Esophagus (tissue), 2 donors: ENCODE results near the gene ACOT7. TPM values are rescaled to one million over a fixed set of nuclear protein-coding genes. Genes with fewer than 3 reads are reported as not detected.
"Not testable (repeated sequence)": the region's sequence is repeated elsewhere in the genome, so short reads cannot be mapped to it uniquely, and the experiment has no call there.

Experiments used
- H3K27ac ChIP-seq, 2 donors: one replicate each; pipeline ENCODE4 v1.5.1; 2013; ENCODE audit warnings: low read depth in 2 of 2, mild to moderate bottlenecking in 2 of 2, inconsistent platforms in 1 of 2, low read length in 1 of 2, moderate library complexity in 1 of 2
- H3K27me3 ChIP-seq, 2 donors: one replicate each; pipeline ENCODE4 v1.6.1; 2013; ENCODE audit warnings: low read length in 2 of 2, control low read depth in 1 of 2, mild to moderate bottlenecking in 1 of 2; ENCODE audit not compliant: insufficient read depth in 2 of 2, control insufficient read depth in 1 of 2
- H3K36me3 ChIP-seq, 2 donors: one replicate each; pipeline ENCODE4 v1.6.1; 2013; ENCODE audit warnings: low read length in 1 of 2; ENCODE audit not compliant: control insufficient read depth in 2 of 2, insufficient read depth in 2 of 2
- H3K4me1 ChIP-seq, 2 donors: one replicate each; pipeline ENCODE4 v1.6.1; 2013; ENCODE audit warnings: low read length in 1 of 2; ENCODE audit not compliant: control insufficient read depth in 2 of 2, insufficient read depth in 2 of 2
- H3K4me3 ChIP-seq, 2 donors: one replicate each; pipeline ENCODE4 v1.5.1; 2013; ENCODE audit warnings: low read length in 2 of 2, mild to moderate bottlenecking in 2 of 2, low read depth in 1 of 2, moderate library complexity in 1 of 2
- H3K9me3 ChIP-seq, 2 donors: one replicate each; pipeline ENCODE4 v1.6.1; 2013; ENCODE audit warnings: mild to moderate bottlenecking in 2 of 2, low read depth in 1 of 2, low read length in 1 of 2, moderate library complexity in 1 of 2; ENCODE audit not compliant: control insufficient read depth in 2 of 2, insufficient read depth in 1 of 2
- WGBS, 2 donors: extraction: QIAGEN DNeasy Blood & Tissue Kit; methylation state at CpG; one replicate each; pipeline ENCODE4 v1.1.7; 2013; 5-methylcytosine and 5-hydroxymethylcytosine counted together
- polyA plus RNA-seq, 2 donors: library from polyadenylated mRNA; stranded (reverse); fragments of 200-250 nt; gene quantifications; one replicate each; pipeline ENCODE4 v1.2.3, GENCODE V29; 2013
- donor health status: healthy with polysubstance abuse.
- donor health status: Bipolar disorder and iron deficiency.

ACOT7 gene
- polyA plus RNA-seq, 2 donors = 12.3 to 39.7 TPM

GRCh38 chr1:6222636-6223035 is 170.9 kb downstream of the ACOT7 start:
- no peaks in the 10 kb centered on the region for H3K9me3 ChIP-seq
- peaks cover 0 to 14% of the 10 kb centered on the region in 2 donors for H3K4me1 ChIP-seq
- 50 to 61% methylated on average over 6 of the region's 6 CpGs for WGBS, 2 donors
- no peak overlapping the region for H3K4me3 ChIP-seq
- H3K27me3 ChIP-seq = no peaks in the 10 kb centered on the region
- peaks cover 8 to 24% of the 10 kb centered on the region in 2 donors for H3K36me3 ChIP-seq
- H3K27ac ChIP-seq = peak overlapping the region; percentile 68 to 84

- Histone ChIP-seq H3K36me3 (peaks cover 5 to 25% of the 10 kb centered on the region in 2 donors), H3K4me1 (peaks cover 0 to 14% of the 10 kb centered on the region in 2 donors), H3K9me3 (no peaks in the 10 kb centered on the region), H3K27me3 (no peaks in the 10 kb centered on the region), H3K4me3 (no peak overlapping the region), H3K27ac (peak overlapping the region in 1 of 2 donors; percentile 64)
- 94 to 95% methylated on average over 12 of the region's 12 CpGs for WGBS, 2 donors
Measured at GRCh38 chr1:6221210-6221784, 172.3 kb downstream of the ACOT7 start.

- Histone ChIP-seq H3K27me3 (no peaks in the 10 kb centered on the region), H3K36me3 (peaks cover 5 to 28% of the 10 kb centered on the region in 2 donors), H3K9me3 (no peaks in the 10 kb centered on the region), H3K27ac (peak overlapping the region; percentile 83 to 92), H3K4me3 (no peak overlapping the region), H3K4me1 (peaks cover 0 to 14% of the 10 kb centered on the region in 2 donors)
- WGBS, 2 donors = 52 to 65% methylated on average over 8 of the region's 8 CpGs
Measured at GRCh38 chr1:6220236-6220635, 173.3 kb downstream of the ACOT7 start.

- not testable (repeated sequence) for H3K9me3 ChIP-seq, H3K27me3 ChIP-seq, H3K4me3 ChIP-seq
- peaks cover 2 to 22% of the 10 kb centered on the region in 2 donors for H3K36me3 ChIP-seq
- peaks cover 0 to 14% of the 10 kb centered on the region in 2 donors for H3K4me1 ChIP-seq
- WGBS, 2 donors = 83 to 84% methylated on average over 11 of the region's 11 CpGs
- peak overlapping the region; percentile 83 to 92 for H3K27ac ChIP-seq
Measured at GRCh38 chr1:6219641-6220040, 173.9 kb downstream of the ACOT7 start.

GRCh38 chr1:6218375-6219164 is 175.0 kb downstream of the ACOT7 start:
- WGBS, 2 donors = 82 to 88% methylated on average over 16 of the region's 16 CpGs
- peaks cover 0 to 11% of the 10 kb centered on the region in 2 donors for H3K4me1 ChIP-seq
- no peaks in the 10 kb centered on the region for H3K9me3 ChIP-seq
- H3K4me3 ChIP-seq = no peak overlapping the region
- peak overlapping the region in 1 of 2 donors; percentile 71 for H3K27ac ChIP-seq
- H3K27me3 ChIP-seq = no peaks in the 10 kb centered on the region
- H3K36me3 ChIP-seq = peaks cover 0 to 16% of the 10 kb centered on the region in 2 donors

Other genes starting within 250 kb of the ACOT7 start
- under 1 TPM; 0.16 to 0.26 TPM for gene CHD5, start 213.4 kb downstream of the ACOT7 start, polyA plus RNA-seq
- 100 to 1,000 TPM; 360 to 588 TPM for gene RPL22, start 194.2 kb downstream of the ACOT7 start, polyA plus RNA-seq
- gene RNF207, start 187.6 kb downstream of the ACOT7 start, polyA plus RNA-seq = 10 to 100 TPM; 17.0 to 68.0 TPM
- 10 to 100 TPM; 16.3 to 27.1 TPM for gene ICMT, start 157.8 kb downstream of the ACOT7 start, polyA plus RNA-seq
- not detected for gene HES3, start 149.6 kb downstream of the ACOT7 start, polyA plus RNA-seq
- gene GPR153, start 132.7 kb downstream of the ACOT7 start, polyA plus RNA-seq = 1 to 10 TPM; 2.7 to 3.9 TPM
- 10 to 100 TPM; 34.2 to 34.3 TPM for gene HES2, start 26.2 kb upstream of the ACOT7 start, polyA plus RNA-seq
- 10 to 100 TPM; 21.6 to 46.5 TPM for gene ESPN, start 31.0 kb upstream of the ACOT7 start, polyA plus RNA-seq
- gene TNFRSF25, start 72.4 kb upstream of the ACOT7 start, polyA plus RNA-seq = 10 to 100 TPM; 23.9 to 53.9 TPM
- 10 to 100 TPM; 18.5 to 28.0 TPM for gene PLEKHG5, start 97.9 kb upstream of the ACOT7 start, polyA plus RNA-seq
- 1 to 10 TPM; 3.8 to 5.7 TPM for gene NOL9, start 160.7 kb upstream of the ACOT7 start, polyA plus RNA-seq
- under 1 TPM; 0.02 to 0.04 TPM for gene TAS1R1, start 161.5 kb upstream of the ACOT7 start, polyA plus RNA-seq
- 10 to 100 TPM; 16.2 to 42.7 TPM for gene ZBTB48, start 186.2 kb upstream of the ACOT7 start, polyA plus RNA-seq
- gene KLHL21, start 209.1 kb upstream of the ACOT7 start, polyA plus RNA-seq = 10 to 100 TPM; 20.5 to 22.3 TPM
- gene PHF13, start 220.0 kb upstream of the ACOT7 start, polyA plus RNA-seq = 1 to 10 TPM; 8.4 to 9.0 TPM
- 10 to 100 TPM; 10.5 to 18.1 TPM for gene THAP3, start 231.1 kb upstream of the ACOT7 start, polyA plus RNA-seq